GM12878 (cell line): ENCODE data around the gene FGFR1OP2. TPM values are rescaled to one million over a fixed set of nuclear protein-coding genes. Genes with fewer than 3 reads are reported as not detected.

ENCODE experiments used
- ATAC-seq: fragments of 200-7000 bp; cut with Tn5 transposase; 3 replicates; pipeline ENCODE4 v1.9.1; 2020; ENCODE audit warnings: mild to moderate bottlenecking, moderate library complexity
- BruUV-seq: library from RNA; stranded (reverse); fragments of 400-500 nt; replicated peaks from 2 replicates; lab custom pipeline; 2021; lab: Mats Ljungman, UMichigan
- CTCF ChIA-PET: fragments of 300-600 bp; sonication (Branson Sonifier 250); formaldehyde crosslinking; extraction: SDS; loops from one replicate; lab custom pipeline; 2021; ENCODE audit warnings: inconsistent platforms; lab: Yijun Ruan, JAX
- POLR2A ChIA-PET: fragments of 350-600 bp; formaldehyde crosslinking; extraction: SDS; loops from one replicate; lab custom pipeline; 2021; ENCODE audit warnings: inconsistent platforms; lab: Charles Lee
- RAD21 ChIA-PET: fragments of 300-600 bp; sonication (Branson Sonifier 250); formaldehyde crosslinking; loops from one replicate; lab custom pipeline; 2023; ENCODE audit warnings: antibody characterized with exemption; ENCODE audit not compliant: unreplicated experiment; lab: Charles Lee
- SMC1A ChIA-PET: fragments of 300-600 bp; sonication (Branson Sonifier 250); formaldehyde crosslinking; loops from one replicate; lab custom pipeline; 2023; ENCODE audit not compliant: unreplicated experiment, uncharacterized antibody; lab: Charles Lee
- DNase-seq: peaks from one replicate; pipeline ENCODE4 v3.0.0-alpha.2; 2011; ENCODE audit warnings: low read depth, low spot score
- FAIRE-seq: peaks from 3 replicates; lab custom pipeline; 2011; peaks lifted over from hg19 to GRCh38; lab: Jason Lieb, UNC
- H2AFZ ChIP-seq: 2 replicates; pipeline ENCODE4 v1.6.0; 2011; ENCODE audit warnings: low read depth, low read length, control low read depth; ENCODE audit not compliant: control insufficient read depth
- H3K27ac ChIP-seq: 2 replicates; pipeline ENCODE4 v1.5.1; 2011; ENCODE audit warnings: control low read depth; ENCODE audit not compliant: control insufficient read depth, insufficient read depth
- H3K27me3 ChIP-seq, 2 experiments: replicated peaks in 1 of 2; 2 replicates each; pipeline versions ENCODE4 v1.6.0 to v1.6.1; 2011; ENCODE audit warnings: low read length in 1 of 2; ENCODE audit not compliant: control insufficient read depth in 2 of 2, insufficient read depth in 2 of 2
- H3K36me3 ChIP-seq, 2 experiments: 2 replicates each; pipeline ENCODE4 v1.5.1; 2011; ENCODE audit warnings: low read length in 1 of 2; ENCODE audit not compliant: control insufficient read depth in 2 of 2, insufficient read depth in 2 of 2
- H3K4me1 ChIP-seq: 2 replicates; pipeline ENCODE4 v1.6.1; 2011; ENCODE audit warnings: mild to moderate bottlenecking, low read length, moderate library complexity, mixed read lengths; ENCODE audit not compliant: control insufficient read depth, insufficient read depth
- H3K4me2 ChIP-seq: 2 replicates; pipeline ENCODE4 v1.6.0; 2011; ENCODE audit warnings: control low read depth; ENCODE audit not compliant: control insufficient read depth, insufficient read depth
- H3K4me3 ChIP-seq: fragments of 200-600 bp; sonication (generic); 2 replicates; pipeline ENCODE4 v1.5.1; 2016
- H3K79me2 ChIP-seq: 2 replicates; pipeline ENCODE4 v1.6.0; 2011; ENCODE audit warnings: low read length; ENCODE audit not compliant: control insufficient read depth, insufficient read depth
- H3K9ac ChIP-seq: 2 replicates; pipeline ENCODE4 v1.8.0; 2011; ENCODE audit warnings: low read length, control low read depth, mixed read lengths; ENCODE audit not compliant: control insufficient read depth, insufficient read depth
- H3K9me3 ChIP-seq: replicated peaks from 3 replicates; pipeline ENCODE4 v1.5.1; 2011; ENCODE audit warnings: mild to moderate bottlenecking, low read length; ENCODE audit not compliant: control insufficient read depth, insufficient read depth
- H4K20me1 ChIP-seq: 2 replicates; pipeline ENCODE4 v1.6.0; 2011; ENCODE audit not compliant: control insufficient read depth, insufficient read depth
- BHLHE40 ChIP-seq, 2 experiments: fragments of 450-650 bp in 1 of 2; IDR thresholded peaks; 2 replicates each; pipeline ENCODE4 v1.6.1; 2011 to 2017; ENCODE audit warnings: low read depth in 2 of 2, borderline replicate concordance in 1 of 2, improper control_type of control experiment in 1 of 2, low read length in 1 of 2, mild to moderate bottlenecking in 1 of 2
- CEBPB ChIP-seq, 2 experiments: fragments of 150-350 bp in 1 of 2; IDR thresholded peaks; 2 replicates each; pipeline ENCODE4 v1.6.1; 2012 to 2014; ENCODE audit warnings: low read depth in 2 of 2, low read length in 2 of 2, borderline replicate concordance in 1 of 2, inconsistent platforms in 1 of 2
- CHD2 ChIP-seq: IDR thresholded peaks from 2 replicates; pipeline ENCODE4 v1.6.1; 2011; ENCODE audit warnings: low read depth, low read length, improper control_type of control experiment, borderline replicate concordance
- CHD4 ChIP-seq: fragments of 200-600 bp; sonication (generic); IDR thresholded peaks from 2 replicates; pipeline ENCODE4 v1.6.1; 2016; ENCODE audit warnings: mild to moderate bottlenecking
- ESRRA ChIP-seq: IDR thresholded peaks from 2 replicates; pipeline ENCODE4 v1.6.1; 2012; ENCODE audit warnings: mild to moderate bottlenecking, low read length, improper control_type of control experiment
- HDAC2 ChIP-seq: fragments of 200-600 bp; sonication (generic); IDR thresholded peaks from 2 replicates; pipeline ENCODE4 v1.6.1; 2017
- HDGF ChIP-seq: fragments of 450-650 bp; IDR thresholded peaks from 2 replicates; pipeline ENCODE4 v1.6.1; 2016; ENCODE audit warnings: antibody characterized with exemption
- MTA3 ChIP-seq: IDR thresholded peaks from 2 replicates; pipeline ENCODE4 v1.6.1; 2012; ENCODE audit warnings: low read length, inconsistent platforms, borderline replicate concordance
- NFYA ChIP-seq: IDR thresholded peaks from 2 replicates; pipeline ENCODE4 v1.6.1; 2011; ENCODE audit warnings: low read depth, mild to moderate bottlenecking, low read length, improper control_type of control experiment, borderline replicate concordance
- RAD21 ChIP-seq: IDR thresholded peaks from 2 replicates; pipeline ENCODE4 v1.6.1; 2011; ENCODE audit warnings: mild to moderate bottlenecking, low read depth, low read length, moderate library complexity; ENCODE audit not compliant: insufficient read depth
- RELA ChIP-seq: fragments of 450-650 bp; IDR thresholded peaks from 2 replicates; pipeline ENCODE4 v1.8.0; 2014; ENCODE audit warnings: borderline replicate concordance; ENCODE audit not compliant: partially characterized antibody
- ZNF384 ChIP-seq: IDR thresholded peaks from 2 replicates; pipeline ENCODE4 v1.6.1; 2012; ENCODE audit warnings: low read depth, mild to moderate bottlenecking, low read length, improper control_type of control experiment, borderline replicate concordance
- WGBS: methylation state at CpG from one replicate; pipeline ENCODE4 v1.1.6; 2016; ENCODE audit warnings: low lambda C conversion rate; ENCODE audit not compliant: insufficient replicate concordance, insufficient coverage; ENCODE audit errors: missing lambda C conversion rate; 5-methylcytosine and 5-hydroxymethylcytosine counted together
- in situ Hi-C: fragments of 300-500 bp; cut with MboI; formaldehyde crosslinking; loops from 9 replicates; pipeline ENCODE4 v1.14.3; 2018; ENCODE audit warnings: mixed read lengths
- intact Hi-C: fragments of 100-400 bp; cut with micrococcal nuclease; formaldehyde crosslinking; loops from one replicate; pipeline ENCODE4 v1.14.2; 2022; ENCODE audit not compliant: unreplicated experiment
- polyA plus RNA-seq, 11 experiments: library from polyadenylated mRNA; depleted of rRNA in 4 of 11; unstranded in 6 of 11; stranded (reverse) in 5 of 11; fragments of >200 nt; fragmentation: Nextera tagmentation in 4 of 11; fragmentation: Illumina TruSeq in 1 of 11; extraction: Ambion mirVana in 4 of 11; extraction: Trizol in 1 of 11; gene quantifications; 1 replicate in 1 of 11; 2 replicates in 10 of 11; pipeline versions ENCODE4 v1.2.1 to v1.2.3, GENCODE V29; 2011 to 2016; ENCODE audit warnings: inconsistent platforms in 2 of 11, missing spikeins in 2 of 11, low read depth in 1 of 11
- total RNA-seq, 4 experiments: library from RNA; depleted of rRNA in 3 of 4; stranded (reverse); fragments of >200 nt in 3 of 4; fragmentation: Illumina TruSeq in 1 of 4; extraction: Trizol in 1 of 4; gene quantifications; 2 replicates each; pipeline versions ENCODE4 v1.2.1 to v1.2.3, GENCODE V29; 2013 to 2021
- TF ChIP-seq, protein P1 (sequence below): IDR thresholded peaks from 2 replicates; pipeline ENCODE4 v1.6.1; 2012; ENCODE audit warnings: low read length, inconsistent platforms
- TF ChIP-seq, protein P2 (sequence below): fragments of 450-650 bp; formaldehyde crosslinking; IDR thresholded peaks from 2 replicates; pipeline ENCODE4 v1.4.0; 2022; ENCODE audit warnings: mild to moderate bottlenecking, moderate library complexity
- TF ChIP-seq, protein P3 (sequence below): fragments of 450-650 bp; conservative IDR thresholded peaks from 2 replicates; pipeline ENCODE4 v1.6.1; 2017; ENCODE audit warnings: mild to moderate bottlenecking, moderate library complexity

The FGFR1OP2 gene
- total and polyA plus RNA-seq, 10 of the 15 experiments (the other 5 are each of a cell fraction or from before 2014, with no cell fraction given): 28.5 to 59.1 (median 38.3) TPM

DNA sequence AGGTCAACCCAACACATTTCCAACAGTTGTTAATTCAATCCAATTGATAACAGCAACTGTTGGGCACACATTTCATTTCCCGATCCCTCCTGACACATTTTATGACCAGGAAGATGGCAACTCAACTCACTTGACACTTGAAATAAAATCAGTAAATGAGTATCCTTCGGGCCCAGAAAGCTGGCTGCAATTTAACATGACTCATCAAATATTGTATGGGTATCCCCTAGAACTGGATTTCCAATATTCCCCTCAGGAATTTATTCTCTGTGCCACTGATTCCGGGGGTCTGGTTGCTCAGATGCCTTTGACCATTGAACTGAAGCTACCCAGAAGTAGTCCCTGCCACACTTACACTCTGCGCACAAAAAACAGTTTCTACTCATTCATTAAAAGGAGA is 42.6 kb upstream of the FGFR1OP2 start:
- H4K20me1 ChIP-seq: no peaks in the 10 kb centered on the region
- in situ Hi-C loops (no loop called here), intact Hi-C loops (no loop called here)
- no peak for ATAC-seq
- FAIRE-seq: no peak
- DNase-seq: no peak
- ChIA-PET RAD21 (no interaction called here), CTCF (interaction anchor here (4.6 kb wide), 1 partner anchor 10 kb away, joined by 27 read pairs; no protein-coding TSS in a partner anchor), POLR2A (no interaction called here), SMC1A (interaction anchor here (3.3 kb wide), 1 partner anchor 10 kb away, joined by 11 read pairs; no protein-coding TSS in a partner anchor)
- H3K4me1 ChIP-seq: no peaks in the 10 kb centered on the region
- H3K36me3 ChIP-seq: peaks cover 2 to 6% of the 10 kb centered on the region in 2 experiments; a peak in 2 of 4 replicates
- no peak overlapping the region for H2AFZ ChIP-seq
- no TSS peak for BruUV-seq
- no peak overlapping the region for H3K9ac ChIP-seq
- H3K9me3 ChIP-seq: no peaks in the 10 kb centered on the region
- no peak overlapping the region for H3K4me3 ChIP-seq
- WGBS: 97% methylated on average over 4 of the region's 4 CpGs
- no peaks in the 10 kb centered on the region for H3K27me3 ChIP-seq
- no peaks in the 10 kb centered on the region for H3K79me2 ChIP-seq
- H3K4me2 ChIP-seq: no peak overlapping the region
- H3K27ac ChIP-seq: no peak overlapping the region
- TF ChIP-seq CEBPB (IDR thresholded peaks at IDR 0.05; ENCODE audit: borderline replicate concordance in 1 of 2, low read depth in 2 of 2, low read length in 2 of 2) (no peak), HDAC2 (no peak), ESRRA (no peak), NFYA (no peak), RAD21 (no peak), CHD2 (no peak), CHD4 (no peak), BHLHE40 (IDR thresholded peaks at IDR 0.05; ENCODE audit: borderline replicate concordance in 1 of 2, low read depth in 2 of 2, low read length in 1 of 2) (no peak), MTA3 (no peak), RELA (no peak), HDGF (no peak), ZNF384 (no peak)
- TF ChIP-seq, protein P1, sequence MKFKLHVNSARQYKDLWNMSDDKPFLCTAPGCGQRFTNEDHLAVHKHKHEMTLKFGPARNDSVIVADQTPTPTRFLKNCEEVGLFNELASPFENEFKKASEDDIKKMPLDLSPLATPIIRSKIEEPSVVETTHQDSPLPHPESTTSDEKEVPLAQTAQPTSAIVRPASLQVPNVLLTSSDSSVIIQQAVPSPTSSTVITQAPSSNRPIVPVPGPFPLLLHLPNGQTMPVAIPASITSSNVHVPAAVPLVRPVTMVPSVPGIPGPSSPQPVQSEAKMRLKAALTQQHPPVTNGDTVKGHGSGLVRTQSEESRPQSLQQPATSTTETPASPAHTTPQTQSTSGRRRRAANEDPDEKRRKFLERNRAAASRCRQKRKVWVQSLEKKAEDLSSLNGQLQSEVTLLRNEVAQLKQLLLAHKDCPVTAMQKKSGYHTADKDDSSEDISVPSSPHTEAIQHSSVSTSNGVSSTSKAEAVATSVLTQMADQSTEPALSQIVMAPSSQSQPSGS: no peak
- TF ChIP-seq, protein P2, sequence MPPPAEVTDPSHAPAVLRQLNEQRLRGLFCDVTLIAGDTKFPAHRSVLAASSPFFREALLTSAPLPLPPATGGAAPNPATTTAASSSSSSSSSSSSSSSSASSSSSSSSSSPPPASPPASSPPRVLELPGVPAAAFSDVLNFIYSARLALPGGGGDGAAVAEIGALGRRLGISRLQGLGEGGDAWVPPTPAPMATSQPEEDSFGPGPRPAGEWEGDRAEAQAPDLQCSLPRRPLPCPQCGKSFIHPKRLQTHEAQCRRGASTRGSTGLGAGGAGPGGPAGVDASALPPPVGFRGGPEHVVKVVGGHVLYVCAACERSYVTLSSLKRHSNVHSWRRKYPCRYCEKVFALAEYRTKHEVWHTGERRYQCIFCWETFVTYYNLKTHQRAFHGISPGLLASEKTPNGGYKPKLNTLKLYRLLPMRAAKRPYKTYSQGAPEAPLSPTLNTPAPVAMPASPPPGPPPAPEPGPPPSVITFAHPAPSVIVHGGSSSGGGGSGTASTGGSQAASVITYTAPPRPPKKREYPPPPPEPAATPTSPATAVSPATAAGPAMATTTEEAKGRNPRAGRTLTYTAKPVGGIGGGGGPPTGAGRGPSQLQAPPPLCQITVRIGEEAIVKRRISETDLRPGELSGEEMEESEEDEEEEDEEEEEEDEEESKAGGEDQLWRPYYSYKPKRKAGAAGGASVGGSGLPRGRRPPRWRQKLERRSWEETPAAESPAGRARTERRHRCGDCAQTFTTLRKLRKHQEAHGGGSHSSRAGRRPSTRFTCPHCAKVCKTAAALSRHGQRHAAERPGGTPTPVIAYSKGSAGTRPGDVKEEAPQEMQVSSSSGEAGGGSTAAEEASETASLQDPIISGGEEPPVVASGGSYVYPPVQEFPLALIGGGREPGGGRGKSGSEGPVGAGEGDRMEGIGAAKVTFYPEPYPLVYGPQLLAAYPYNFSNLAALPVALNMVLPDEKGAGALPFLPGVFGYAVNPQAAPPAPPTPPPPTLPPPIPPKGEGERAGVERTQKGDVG: no peak
- TF ChIP-seq, protein P3, sequence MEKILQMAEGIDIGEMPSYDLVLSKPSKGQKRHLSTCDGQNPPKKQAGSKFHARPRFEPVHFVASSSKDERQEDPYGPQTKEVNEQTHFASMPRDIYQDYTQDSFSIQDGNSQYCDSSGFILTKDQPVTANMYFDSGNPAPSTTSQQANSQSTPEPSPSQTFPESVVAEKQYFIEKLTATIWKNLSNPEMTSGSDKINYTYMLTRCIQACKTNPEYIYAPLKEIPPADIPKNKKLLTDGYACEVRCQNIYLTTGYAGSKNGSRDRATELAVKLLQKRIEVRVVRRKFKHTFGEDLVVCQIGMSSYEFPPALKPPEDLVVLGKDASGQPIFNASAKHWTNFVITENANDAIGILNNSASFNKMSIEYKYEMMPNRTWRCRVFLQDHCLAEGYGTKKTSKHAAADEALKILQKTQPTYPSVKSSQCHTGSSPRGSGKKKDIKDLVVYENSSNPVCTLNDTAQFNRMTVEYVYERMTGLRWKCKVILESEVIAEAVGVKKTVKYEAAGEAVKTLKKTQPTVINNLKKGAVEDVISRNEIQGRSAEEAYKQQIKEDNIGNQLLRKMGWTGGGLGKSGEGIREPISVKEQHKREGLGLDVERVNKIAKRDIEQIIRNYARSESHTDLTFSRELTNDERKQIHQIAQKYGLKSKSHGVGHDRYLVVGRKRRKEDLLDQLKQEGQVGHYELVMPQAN: no peak
